Measurements from ENCODE around the gene DYNC2I2.

DYNC2I2 gene

GRCh38 chr9:128656416-128657343 is at the start of gene DYNC2I2:
Gene DYNC2I2, minus strand, starts transcription at chr9:128656847. Its CDS starts 121 bp downstream, at chr9:128656726.
- Histone ChIP-seq H3K27ac (ENCODE audit: poor library complexity, severe bottlenecking) (peak within 1 kb of the TSS; percentile 76), H3K9me3 (ENCODE audit: severe bottlenecking) (no peaks in the 10 kb centered on the region), H3K4me1 (ENCODE audit: insufficient read depth, poor library complexity, severe bottlenecking) (no peaks in the 10 kb centered on the region), H3K4me3 (ENCODE audit: severe bottlenecking) (peak within 1 kb of the TSS; percentile 76), H3K27me3 (ENCODE audit: insufficient read depth, poor library complexity, severe bottlenecking) (no peaks in the 10 kb centered on the region), H3K36me3 (ENCODE audit: low read depth) (no peaks in the 10 kb centered on the region)
- ATAC-seq (ENCODE audit: low read depth) (peak; percentile 91), DNase-seq (ENCODE audit: low spot score) (peak; percentile 95)
- no peak for TF ChIP-seq CTCF (IDR thresholded peaks at IDR 0.05; ENCODE audit: poor library complexity, severe bottlenecking)

- TF ChIP-seq CTCF (IDR thresholded peaks at IDR 0.05; ENCODE audit: poor library complexity, severe bottlenecking): no peak
- Histone ChIP-seq H3K4me1 (ENCODE audit: insufficient read depth, poor library complexity, severe bottlenecking) (no peaks in the 10 kb centered on the region), H3K27me3 (ENCODE audit: insufficient read depth, poor library complexity, severe bottlenecking) (no peaks in the 10 kb centered on the region), H3K36me3 (ENCODE audit: low read depth) (0 out of 2 replicates have a peak, but pooled peaks cover 4% of the 10 kb centered on the region), H3K9me3 (ENCODE audit: severe bottlenecking) (no peaks in the 10 kb centered on the region), H3K4me3 (ENCODE audit: severe bottlenecking) (no peak overlapping the region), H3K27ac (ENCODE audit: poor library complexity, severe bottlenecking) (no peak overlapping the region)
- ATAC-seq (ENCODE audit: low read depth) (no peak), DNase-seq (ENCODE audit: low spot score) (no peak)
These were observed 49.4 kb upstream of the DYNC2I2 start for GRCh38 chr9:128706045-128706444.

- H3K4me1 ChIP-seq (ENCODE audit: insufficient read depth, poor library complexity, severe bottlenecking): no peaks in the 10 kb centered on the region
- H3K27ac ChIP-seq (ENCODE audit: poor library complexity, severe bottlenecking): no peak overlapping the region
- H3K4me3 ChIP-seq (ENCODE audit: severe bottlenecking): no peak overlapping the region
- H3K9me3 ChIP-seq (ENCODE audit: severe bottlenecking): no peaks in the 10 kb centered on the region
- 0 out of 2 replicates have a peak, but pooled peaks cover 4% of the 10 kb centered on the region for H3K36me3 ChIP-seq (ENCODE audit: low read depth)
- no peak for DNase-seq (ENCODE audit: low spot score)
- ATAC-seq (ENCODE audit: low read depth): no peak
- no peaks in the 10 kb centered on the region for H3K27me3 ChIP-seq (ENCODE audit: insufficient read depth, poor library complexity, severe bottlenecking)
- no peak for TF ChIP-seq CTCF (IDR thresholded peaks at IDR 0.05; ENCODE audit: poor library complexity, severe bottlenecking)
These were observed 48.7 kb upstream of the DYNC2I2 start for GRCh38 chr9:128705051-128705965.

GRCh38 chr9:128704356-128704670 is 47.7 kb upstream of the DYNC2I2 start:
- DNase-seq (ENCODE audit: low spot score) (no peak), ATAC-seq (ENCODE audit: low read depth) (no peak)
- Histone ChIP-seq H3K27me3 (ENCODE audit: insufficient read depth, poor library complexity, severe bottlenecking) (no peaks in the 10 kb centered on the region), H3K9me3 (ENCODE audit: severe bottlenecking) (no peaks in the 10 kb centered on the region), H3K36me3 (ENCODE audit: low read depth) (0 out of 2 replicates have a peak, but pooled peaks cover 4% of the 10 kb centered on the region), H3K27ac (ENCODE audit: poor library complexity, severe bottlenecking) (no peak overlapping the region), H3K4me3 (ENCODE audit: severe bottlenecking) (no peak overlapping the region), H3K4me1 (ENCODE audit: insufficient read depth, poor library complexity, severe bottlenecking) (no peaks in the 10 kb centered on the region)
- TF ChIP-seq CTCF (IDR thresholded peaks at IDR 0.05; ENCODE audit: poor library complexity, severe bottlenecking): no peak
